HG03469 (cell line): ENCODE measurements around the gene OARD1.
"Not testable (repeated sequence)": the region's sequence is repeated elsewhere in the genome, so short reads cannot be mapped to it uniquely, and the experiment has no call there.

Source experiments
- ATAC-seq: cut with Tn5 transposase; IDR thresholded peaks from one replicate; pipeline ENCODE4 v1.9.1; 2021; ENCODE audit warnings: mild to moderate bottlenecking, moderate library complexity, moderate number of reproducible peaks; ENCODE audit not compliant: unreplicated experiment

OARD1 gene, protein sequence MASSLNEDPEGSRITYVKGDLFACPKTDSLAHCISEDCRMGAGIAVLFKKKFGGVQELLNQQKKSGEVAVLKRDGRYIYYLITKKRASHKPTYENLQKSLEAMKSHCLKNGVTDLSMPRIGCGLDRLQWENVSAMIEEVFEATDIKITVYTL

DNA sequence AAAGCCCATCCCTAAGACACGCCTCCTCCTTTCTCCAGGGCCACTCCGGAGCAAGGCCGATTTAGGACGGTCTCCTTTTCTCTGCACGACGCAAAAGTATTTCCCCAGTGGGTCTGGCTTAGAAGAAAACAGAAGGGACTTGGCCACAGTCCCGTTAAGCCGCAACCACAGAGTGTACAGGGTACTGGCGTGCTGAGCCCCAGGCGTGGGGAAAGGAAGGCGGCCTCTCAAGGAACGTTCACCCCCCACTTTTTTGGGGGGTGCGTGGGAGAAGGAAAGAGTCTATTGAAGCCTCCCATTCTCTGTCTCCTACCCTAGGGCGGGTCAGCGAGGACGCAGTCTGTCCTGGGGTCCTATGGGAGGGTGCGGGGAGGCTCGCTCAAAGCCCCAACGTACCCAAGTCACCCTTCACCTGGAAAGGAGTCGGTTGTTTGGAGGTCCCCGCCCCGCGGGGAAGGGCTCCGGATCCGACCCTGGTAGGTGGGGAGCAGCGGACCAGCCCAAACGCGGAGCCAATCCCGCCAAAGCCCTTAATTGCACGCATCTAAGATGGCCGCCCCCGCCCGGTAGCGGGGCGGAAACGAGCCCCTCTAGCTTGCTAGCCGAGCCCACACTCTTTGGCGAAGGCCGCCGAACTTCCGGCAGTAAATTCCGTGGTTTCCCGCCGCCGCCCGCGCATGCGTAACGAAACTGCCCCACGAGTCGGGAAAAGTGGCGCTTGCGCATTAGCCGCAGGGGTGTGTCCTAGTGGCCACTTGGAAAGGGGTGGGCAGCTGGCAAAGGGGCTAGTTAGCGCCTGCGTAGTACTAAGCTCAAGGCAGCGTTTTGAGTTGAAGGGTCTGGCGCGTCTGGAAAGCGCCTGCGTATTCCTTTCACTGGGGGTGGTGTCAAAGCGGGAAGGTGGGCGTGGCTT, at the start of gene OARD1:
Gene OARD1, minus strand, starts transcription at position 434 of the 913 bp plus-strand sequence. CDS start 722 bp downstream, outside the sequence.
- peak; percentile 42 for ATAC-seq

DNA sequence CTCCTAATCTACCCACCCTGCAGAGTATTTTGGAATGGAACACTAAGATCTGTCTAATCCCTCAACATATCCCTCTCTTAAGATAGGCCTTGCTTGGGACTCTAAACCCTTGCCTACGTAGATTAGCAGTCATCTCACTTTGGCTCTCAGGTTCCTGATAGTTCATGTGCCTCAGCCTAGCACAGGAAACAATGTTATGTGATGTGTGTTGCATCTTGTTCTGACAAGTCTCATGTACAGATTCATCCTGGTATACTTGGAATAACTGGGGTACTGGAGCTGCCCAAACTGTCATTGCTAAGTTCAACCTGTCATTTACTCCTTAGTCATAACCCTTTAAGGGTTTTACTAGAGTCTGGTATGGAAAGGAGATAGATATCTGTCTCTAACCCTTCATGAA, 47.9 kb upstream of the OARD1 start:
- no peak for ATAC-seq

- ATAC-seq = no peak
Measured at GRCh38 chr6:41119508-41119907, 47.4 kb upstream of the OARD1 start.

GRCh38 chr6:41115027-41115426, 42.9 kb upstream of the OARD1 start:
- not testable (repeated sequence) for ATAC-seq

DNA sequence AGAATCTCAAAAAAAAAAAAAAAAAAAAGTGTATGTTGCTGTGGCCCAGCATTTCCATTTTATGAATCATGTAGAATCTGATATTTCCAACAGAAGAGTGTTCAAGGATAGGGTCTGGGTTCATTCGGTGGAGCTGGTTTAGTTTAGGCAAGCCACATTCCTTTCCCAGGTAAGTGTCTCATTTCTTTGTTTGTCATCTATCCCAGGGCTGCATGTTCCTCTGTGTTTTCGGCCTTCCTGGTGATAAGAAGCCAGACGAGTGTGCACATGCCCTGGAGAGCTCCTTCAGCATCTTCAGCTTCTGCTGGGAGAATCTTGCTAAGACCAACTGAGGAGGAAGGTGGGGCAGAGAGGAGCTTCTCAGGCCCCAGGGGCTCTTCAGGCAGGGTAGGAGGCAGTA, 38.9 kb upstream of the OARD1 start:
- no peak for ATAC-seq

DNA sequence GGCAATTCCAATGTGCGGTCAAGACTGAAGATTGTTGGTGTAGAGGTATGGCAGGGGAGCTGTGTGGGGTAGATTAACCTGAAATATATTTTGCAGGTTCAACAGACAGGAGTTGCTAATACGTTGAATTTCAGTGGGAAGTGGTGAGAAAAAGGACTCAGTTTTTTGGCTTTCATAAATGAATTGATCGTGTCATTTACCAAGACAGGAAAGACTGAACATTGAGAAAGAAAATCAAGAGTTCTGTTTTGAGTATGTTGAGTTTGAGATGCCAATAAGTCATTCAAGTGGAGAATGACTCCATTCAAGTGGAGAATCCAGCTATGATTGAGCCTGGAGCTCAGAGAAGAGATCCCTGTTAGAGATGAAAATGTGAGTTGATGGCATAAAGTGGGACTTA, 31.7 kb upstream of the OARD1 start:
- no peak for ATAC-seq

DNA sequence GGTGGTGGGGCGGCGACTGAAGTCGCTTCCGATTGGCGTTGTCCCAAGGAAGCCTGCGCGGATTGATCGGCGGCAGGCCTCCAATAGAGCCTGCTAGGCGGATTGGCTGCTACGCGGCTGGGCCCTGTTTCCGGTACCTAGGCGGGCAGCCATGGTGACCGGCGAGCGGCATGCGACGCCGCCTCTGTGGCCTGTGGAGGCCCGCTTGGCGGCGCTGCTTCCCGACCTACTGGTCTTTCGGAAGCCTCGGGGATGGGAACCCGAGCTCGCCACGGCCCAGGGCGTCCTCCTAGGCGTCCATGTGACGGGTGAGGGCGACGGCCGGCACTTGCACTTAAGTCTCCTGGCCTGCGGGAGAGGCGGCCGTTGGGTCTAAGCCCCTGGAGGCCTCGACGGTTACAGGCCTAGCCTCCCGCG, 28.7 kb upstream of the OARD1 start:
- no peak for ATAC-seq

- no peak for ATAC-seq
Measured at GRCh38 chr6:41098366-41098765, 26.2 kb upstream of the OARD1 start.

- no peak for ATAC-seq
Measured at GRCh38 chr6:41097467-41098090, 25.4 kb upstream of the OARD1 start.

DNA sequence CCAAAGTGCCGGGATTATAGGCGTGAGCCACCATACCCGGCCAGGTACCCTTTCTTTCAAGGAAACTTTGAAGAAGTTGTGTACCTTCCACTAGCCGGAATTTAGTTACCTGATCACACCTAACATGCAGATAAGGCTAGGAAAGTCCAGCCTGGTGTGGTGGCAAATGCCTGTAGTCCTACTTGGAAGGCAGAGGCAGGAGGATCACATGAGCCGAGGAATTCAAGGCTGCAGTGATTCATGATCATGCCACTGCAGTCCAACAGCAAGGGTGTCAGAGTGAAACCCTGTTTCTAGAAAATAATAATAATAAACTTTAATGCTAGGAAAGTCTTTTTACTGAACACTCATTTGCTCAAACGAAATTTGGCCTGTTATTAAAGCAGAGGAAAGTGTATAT, 21.6 kb upstream of the OARD1 start:
- ATAC-seq = no peak

GRCh38 chr6:41092421-41093140, 20.4 kb upstream of the OARD1 start:
- ATAC-seq = no peak

- no peak for ATAC-seq
Measured at GRCh38 chr6:41090841-41091761, 18.9 kb upstream of the OARD1 start.

GRCh38 chr6:41088451-41088850, 16.3 kb upstream of the OARD1 start:
- ATAC-seq = no peak

DNA sequence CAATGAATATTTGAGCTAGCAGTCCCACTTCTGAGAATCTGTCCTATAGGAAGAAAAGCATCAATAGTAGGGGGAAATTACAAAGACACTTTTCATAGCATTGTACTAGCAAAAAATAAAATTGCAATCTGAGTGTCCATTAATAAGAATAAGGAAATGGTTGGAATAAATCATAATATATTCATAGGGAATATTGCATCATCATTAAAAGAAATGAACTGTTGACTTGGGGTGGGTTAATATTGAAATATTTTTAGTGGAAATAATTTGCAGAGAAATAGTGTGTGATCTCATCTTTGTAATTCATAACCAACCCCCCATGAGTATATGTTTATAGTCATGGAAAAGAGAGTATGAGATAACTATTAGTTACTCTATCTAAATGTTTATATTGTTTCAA, 13.0 kb upstream of the OARD1 start:
- no peak for ATAC-seq

DNA sequence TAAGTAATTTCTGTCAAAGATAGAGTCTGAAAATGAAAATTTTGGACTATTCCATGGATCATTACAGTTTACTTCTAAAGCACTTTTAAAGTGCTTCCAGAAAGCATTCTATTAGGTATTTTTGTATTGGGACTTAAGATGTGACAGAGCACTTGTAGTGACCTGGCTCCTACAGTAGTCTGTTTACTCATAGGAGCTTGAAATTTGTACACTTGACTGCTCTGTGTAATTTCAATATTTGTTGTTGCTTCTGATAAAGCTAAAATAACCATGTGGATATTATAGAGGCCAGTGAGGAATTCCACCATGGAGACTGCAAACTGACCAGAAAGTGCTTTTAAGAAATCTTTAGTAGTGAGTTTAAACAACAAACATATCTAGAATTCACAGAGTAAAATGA, 10.9 kb upstream of the OARD1 start:
- ATAC-seq = no peak

DNA sequence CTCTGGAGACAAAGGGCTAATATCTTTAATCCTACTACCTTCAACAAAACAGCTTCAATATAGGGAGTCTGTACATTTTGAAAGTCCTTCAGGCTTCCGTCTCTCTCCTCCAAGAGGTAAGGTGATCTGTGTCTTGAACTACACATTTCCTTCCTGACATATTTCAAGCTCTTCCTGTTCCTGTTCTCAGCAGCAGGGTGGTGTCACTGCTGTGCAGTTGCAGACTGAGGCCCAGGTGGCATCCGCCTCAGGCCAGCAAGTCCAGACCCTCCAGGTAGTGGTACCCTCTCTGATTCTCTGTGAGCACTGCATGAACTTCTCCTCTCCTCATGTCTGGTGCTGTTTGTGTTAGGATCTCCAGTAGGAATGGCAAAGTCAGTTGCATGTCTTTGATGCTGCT, 8.5 kb upstream of the OARD1 start:
- no peak for ATAC-seq

GRCh38 chr6:41079080-41079479, 6.9 kb upstream of the OARD1 start:
- ATAC-seq = no peak

- ATAC-seq = no peak
Measured at GRCh38 chr6:41078101-41078500, 5.9 kb upstream of the OARD1 start.

- ATAC-seq = no peak
Measured at GRCh38 chr6:41077536-41077935, 5.4 kb upstream of the OARD1 start.
